Measurements from ENCODE around the gene LEKR1.

- TF ChIP-seq EZH2 (IDR thresholded peaks at IDR 0.05; ENCODE audit: borderline replicate concordance, low read depth, low read length, poor library complexity, severe bottlenecking) = no peak
- no peak for TF ChIP-seq CTCF (conservative IDR thresholded peaks at IDR 0.05; ENCODE audit: low read depth, low read length)
Observed at GRCh38 chr3:157091083-157091833, 265.1 kb downstream of the LEKR1 start.

Data from A673 (cell line).